ENCODE measurements around the gene MAP4K4.

MAP4K4 gene

DNA sequence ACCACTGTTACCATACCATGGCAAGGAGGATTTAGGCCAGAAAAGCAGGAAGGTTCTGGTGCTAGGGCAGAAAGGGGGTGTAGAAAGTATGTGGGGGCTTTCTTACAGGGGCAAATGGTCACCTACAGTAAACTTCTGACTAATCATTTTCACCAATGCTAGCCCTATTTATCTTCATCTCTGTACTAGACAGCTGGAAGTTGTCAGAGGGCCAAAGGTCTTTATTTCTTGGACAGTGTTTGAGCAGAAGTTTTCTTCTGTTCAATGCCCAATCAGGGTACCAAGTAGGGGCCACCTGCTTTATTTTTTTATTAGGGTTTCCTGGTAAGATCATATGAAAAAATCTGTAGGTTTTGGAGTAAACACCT is 37.6 kb downstream of the MAP4K4 start:
- Histone ChIP-seq H3K4me1 (ENCODE audit: control insufficient read depth in 1 of 2, insufficient read depth in 1 of 2, low read depth in 1 of 2, low read length in 1 of 2) (peaks cover 66 to 84% of the 10 kb centered on the region in 2 experiments), H3K9me3 (no peaks in the 10 kb centered on the region), H3K27ac (no peak overlapping the region), H3K27me3 (no peaks in the 10 kb centered on the region), H3K36me3 (peaks cover 4% of the 10 kb centered on the region), H3K4me3 (ENCODE audit: low read depth in 1 of 2, low read length in 1 of 2) (no peak overlapping the region)
- TF ChIP-seq, protein P1, sequence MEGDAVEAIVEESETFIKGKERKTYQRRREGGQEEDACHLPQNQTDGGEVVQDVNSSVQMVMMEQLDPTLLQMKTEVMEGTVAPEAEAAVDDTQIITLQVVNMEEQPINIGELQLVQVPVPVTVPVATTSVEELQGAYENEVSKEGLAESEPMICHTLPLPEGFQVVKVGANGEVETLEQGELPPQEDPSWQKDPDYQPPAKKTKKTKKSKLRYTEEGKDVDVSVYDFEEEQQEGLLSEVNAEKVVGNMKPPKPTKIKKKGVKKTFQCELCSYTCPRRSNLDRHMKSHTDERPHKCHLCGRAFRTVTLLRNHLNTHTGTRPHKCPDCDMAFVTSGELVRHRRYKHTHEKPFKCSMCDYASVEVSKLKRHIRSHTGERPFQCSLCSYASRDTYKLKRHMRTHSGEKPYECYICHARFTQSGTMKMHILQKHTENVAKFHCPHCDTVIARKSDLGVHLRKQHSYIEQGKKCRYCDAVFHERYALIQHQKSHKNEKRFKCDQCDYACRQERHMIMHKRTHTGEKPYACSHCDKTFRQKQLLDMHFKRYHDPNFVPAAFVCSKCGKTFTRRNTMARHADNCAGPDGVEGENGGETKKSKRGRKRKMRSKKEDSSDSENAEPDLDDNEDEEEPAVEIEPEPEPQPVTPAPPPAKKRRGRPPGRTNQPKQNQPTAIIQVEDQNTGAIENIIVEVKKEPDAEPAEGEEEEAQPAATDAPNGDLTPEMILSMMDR (IDR thresholded peaks at IDR 0.05): no peak

DNA sequence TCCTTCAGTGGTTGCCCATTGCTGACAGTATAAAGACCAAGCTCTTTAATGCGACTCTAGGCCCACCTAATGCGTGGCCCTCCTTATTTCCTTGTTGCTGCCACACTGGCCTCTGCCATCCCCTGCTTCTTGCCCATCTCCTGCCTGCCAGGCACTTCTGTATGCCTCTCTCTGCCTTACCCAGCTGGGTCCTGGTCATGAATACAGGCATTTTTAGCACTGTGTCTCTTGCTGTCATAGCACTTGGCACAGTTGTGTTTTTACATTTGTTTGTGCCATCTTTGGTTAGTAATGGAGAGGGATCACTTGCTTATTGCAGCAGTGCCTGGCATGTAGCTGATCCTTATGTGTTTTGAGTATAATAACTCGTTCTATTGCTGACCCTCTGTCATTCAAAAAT is 38.7 kb downstream of the MAP4K4 start:
- Histone ChIP-seq H3K4me1 (ENCODE audit: control insufficient read depth in 1 of 2, insufficient read depth in 1 of 2, low read depth in 1 of 2, low read length in 1 of 2) (peaks cover 77 to 84% of the 10 kb centered on the region in 2 experiments), H3K4me3 (ENCODE audit: low read depth in 1 of 2, low read length in 1 of 2) (peak overlapping the region in 1 of 2 experiments; percentile 17), H3K36me3 (peaks cover 4% of the 10 kb centered on the region), H3K9me3 (no peaks in the 10 kb centered on the region), H3K27ac (peak overlapping the region; percentile 71), H3K27me3 (no peaks in the 10 kb centered on the region)
- TF ChIP-seq, protein P1 (IDR thresholded peaks at IDR 0.05): no peak

DNA sequence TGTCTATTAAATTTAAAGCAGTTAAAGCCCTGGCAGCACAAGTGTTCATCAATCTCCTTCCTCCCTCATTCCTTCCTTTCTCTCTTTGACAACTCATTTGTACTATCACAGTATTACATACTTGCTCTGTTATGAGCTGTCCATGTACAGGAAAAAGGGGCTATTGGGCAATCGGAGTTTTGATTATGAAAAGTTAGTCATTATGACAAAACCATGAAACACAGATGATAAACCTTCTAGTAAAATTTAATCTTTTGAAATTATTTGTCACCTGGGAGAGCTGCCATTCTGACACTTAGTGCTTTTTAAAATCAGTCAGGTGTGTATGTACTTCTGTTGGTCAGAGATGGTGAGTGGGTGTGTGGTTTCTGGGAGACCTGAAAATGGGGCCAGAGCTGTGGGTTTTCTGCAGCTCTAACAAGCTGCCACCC is 39.4 kb downstream of the MAP4K4 start:
- Histone ChIP-seq H3K36me3 (peaks cover 4% of the 10 kb centered on the region), H3K4me1 (ENCODE audit: control insufficient read depth in 1 of 2, insufficient read depth in 1 of 2, low read depth in 1 of 2, low read length in 1 of 2) (peaks cover 83 to 89% of the 10 kb centered on the region in 2 experiments), H3K4me3 (ENCODE audit: low read depth in 1 of 2, low read length in 1 of 2) (peak overlapping the region in 1 of 2 experiments; percentile 17), H3K27me3 (no peaks in the 10 kb centered on the region), H3K9me3 (no peaks in the 10 kb centered on the region), H3K27ac (peak overlapping the region; percentile 71)
- TF ChIP-seq, protein P1 (IDR thresholded peaks at IDR 0.05): no peak

DNA sequence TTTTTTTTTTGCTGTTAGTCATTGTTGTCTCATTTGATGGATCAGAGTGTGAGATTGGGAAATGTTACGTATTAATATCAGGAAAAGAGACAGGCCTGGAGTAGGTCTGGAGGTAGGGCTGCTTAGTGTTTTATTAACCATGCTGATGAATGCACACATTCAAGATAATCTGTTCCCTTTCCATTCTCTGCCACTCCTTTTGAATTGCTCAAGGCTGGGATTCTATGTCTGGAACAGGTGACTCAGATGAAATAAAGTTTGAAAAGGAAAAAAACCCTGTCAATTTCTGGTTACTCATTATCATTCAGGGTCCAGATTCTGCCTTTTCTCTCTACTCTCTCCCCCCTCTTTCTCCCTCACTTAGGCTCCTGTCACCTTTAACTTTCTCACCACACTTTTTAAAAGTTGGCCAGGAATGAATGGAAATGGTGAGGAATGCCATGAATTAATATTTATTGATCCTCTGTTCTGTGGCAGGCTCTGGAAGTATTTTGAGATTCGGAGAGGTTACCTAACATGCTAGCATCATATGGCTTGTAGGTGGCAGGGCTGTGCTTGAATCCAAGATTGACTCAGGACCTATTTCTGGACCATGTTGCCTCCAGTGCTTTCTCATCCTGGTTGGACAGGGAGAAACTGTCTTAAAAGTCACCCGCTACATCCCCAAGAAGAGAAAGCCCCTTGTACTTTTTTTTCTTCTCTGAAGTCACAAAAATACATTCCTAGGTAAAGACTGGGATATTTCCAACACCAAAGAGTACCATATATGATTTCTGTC is 40.2 kb downstream of the MAP4K4 start:
- H3K4me3 ChIP-seq (ENCODE audit: low read depth in 1 of 2, low read length in 1 of 2): no peak overlapping the region
- TF ChIP-seq, protein P1 (IDR thresholded peaks at IDR 0.05): no peak

DNA sequence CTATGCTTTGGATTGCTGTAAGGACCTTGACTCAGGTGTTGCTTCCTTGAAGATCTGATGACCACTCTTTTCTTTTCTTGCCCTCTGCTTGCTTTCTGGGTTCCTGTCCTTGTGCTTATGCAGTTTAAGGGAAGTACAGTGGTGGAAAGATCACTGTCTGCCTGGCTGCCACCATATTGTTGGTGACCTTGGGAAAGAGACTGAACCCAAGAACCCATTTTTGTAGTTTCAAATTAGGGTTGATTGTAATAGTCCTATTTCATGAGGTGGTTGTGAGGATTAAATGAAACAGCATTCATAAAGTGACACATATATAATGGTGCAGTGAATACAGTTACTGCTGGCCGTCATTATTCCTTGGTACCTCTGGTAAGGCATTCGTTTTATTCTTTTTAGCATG is 41.1 kb downstream of the MAP4K4 start:
- peak overlapping the region; percentile 57 for H3K27ac ChIP-seq
- TF ChIP-seq, protein P1 (IDR thresholded peaks at IDR 0.05): no peak
- H3K9me3 ChIP-seq: no peaks in the 10 kb centered on the region
- H3K4me3 ChIP-seq (ENCODE audit: low read depth in 1 of 2, low read length in 1 of 2): no peak overlapping the region
- H3K4me1 ChIP-seq (ENCODE audit: control insufficient read depth in 1 of 2, insufficient read depth in 1 of 2, low read depth in 1 of 2, low read length in 1 of 2): peaks cover 86 to 91% of the 10 kb centered on the region in 2 experiments
- no peaks in the 10 kb centered on the region for H3K27me3 ChIP-seq
- H3K36me3 ChIP-seq: peaks cover 1% of the 10 kb centered on the region

More for the DNA sequence above, 40.2 kb downstream of the MAP4K4 start:
- Histone ChIP-seq H3K27ac (peak overlapping the region; percentile 57), H3K9me3 (no peaks in the 10 kb centered on the region), H3K4me1 (ENCODE audit: control insufficient read depth in 1 of 2, insufficient read depth in 1 of 2, low read depth in 1 of 2, low read length in 1 of 2) (peaks cover 91% of the 10 kb centered on the region in 2 experiments), H3K36me3 (peaks cover 3% of the 10 kb centered on the region), H3K27me3 (no peaks in the 10 kb centered on the region)

All from neutrophil (primary cell).